Skin epidermis (tissue), 12 donors: Measurements from ENCODE around the gene MKLN1.
"Not testable (repeated sequence)": the region's sequence is repeated elsewhere in the genome, so short reads cannot be mapped to it uniquely, and the experiment has no call there.

Experiments used
- H3K27ac ChIP-seq, 21 experiments: fragments of 200-600 bp; sonication (generic) in 11 of 21; one replicate each; pipeline ENCODE4 v1.5.0; 2020; ENCODE audit warnings: mild to moderate bottlenecking in 3 of 21, inconsistent platforms in 2 of 21, moderate library complexity in 2 of 21
- H3K4me3 ChIP-seq, 7 experiments: fragments of 200-600 bp; sonication (generic) in 2 of 7; one replicate each; pipeline ENCODE4 v1.5.0; 2020; ENCODE audit warnings: inconsistent platforms in 2 of 7, mild to moderate bottlenecking in 2 of 7, moderate library complexity in 1 of 7

Gene MKLN1

DNA sequence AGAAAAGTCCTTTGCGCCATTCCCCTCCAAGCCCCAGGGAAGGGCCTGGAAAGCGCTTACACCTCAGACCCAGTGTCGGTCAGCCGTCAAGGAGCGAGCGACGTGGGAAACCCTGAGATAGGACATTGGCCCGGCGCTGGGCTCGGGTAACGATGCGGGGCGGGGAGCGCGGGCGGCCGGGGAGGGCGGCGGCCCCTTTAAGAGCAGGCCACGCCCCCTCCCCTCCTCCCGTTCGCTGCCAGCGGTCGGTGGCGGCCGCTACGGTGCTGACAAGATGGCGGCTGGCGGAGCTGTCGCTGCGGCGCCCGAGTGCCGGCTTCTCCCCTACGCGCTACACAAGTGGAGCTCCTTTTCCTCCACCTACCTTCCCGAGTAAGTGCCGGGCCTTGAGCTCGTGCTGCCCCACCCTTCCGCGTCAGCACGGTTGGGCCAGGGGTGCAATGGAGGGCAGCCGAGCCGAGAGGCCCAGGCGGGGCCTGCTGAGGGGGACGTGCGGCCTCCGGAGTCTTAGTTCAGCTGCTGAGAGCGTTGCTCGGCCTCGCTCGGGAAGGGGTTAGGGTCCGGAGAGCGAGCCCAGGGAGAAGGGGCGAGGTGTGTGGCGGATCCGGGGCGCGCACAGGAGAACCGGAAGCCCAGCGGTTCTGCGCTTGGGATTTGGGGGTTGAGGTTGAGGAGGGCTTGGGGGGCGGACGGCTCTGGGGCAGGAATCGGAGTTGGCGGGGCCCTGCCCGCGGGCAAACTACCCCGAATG is at the start of gene MKLN1:
MKLN1 (plus strand) TSS at position 251 of the 751 bp plus-strand sequence; CDS start at position 275, 24 bp downstream.
- H3K4me3 ChIP-seq = peak within 1 kb of the TSS; percentile 63 to 97 (median 83)
- peak within 1 kb of the TSS; percentile 94 to 100 (median 98) for H3K27ac ChIP-seq

DNA sequence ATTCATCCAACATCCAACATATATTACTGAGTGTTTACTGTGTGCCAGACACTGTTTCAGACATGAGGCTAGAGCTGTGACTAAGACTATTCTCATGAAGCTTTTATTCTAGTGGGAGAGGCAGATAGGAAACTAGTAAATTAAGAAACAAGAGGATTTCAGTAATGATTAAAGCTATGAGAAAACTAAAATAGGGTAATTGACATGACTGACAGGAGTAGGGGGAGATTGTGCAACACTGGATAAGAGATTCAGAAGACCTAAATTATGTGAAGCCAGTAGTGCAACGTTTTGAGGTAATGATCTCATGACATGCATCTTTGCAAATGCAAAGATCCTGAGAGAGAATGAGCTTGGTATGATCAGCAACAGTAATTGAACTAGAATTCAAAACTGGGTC is 48.6 kb upstream of the MKLN1 start:
- Histone ChIP-seq H3K4me3 (no peak overlapping the region), H3K27ac (no peak overlapping the region)

DNA sequence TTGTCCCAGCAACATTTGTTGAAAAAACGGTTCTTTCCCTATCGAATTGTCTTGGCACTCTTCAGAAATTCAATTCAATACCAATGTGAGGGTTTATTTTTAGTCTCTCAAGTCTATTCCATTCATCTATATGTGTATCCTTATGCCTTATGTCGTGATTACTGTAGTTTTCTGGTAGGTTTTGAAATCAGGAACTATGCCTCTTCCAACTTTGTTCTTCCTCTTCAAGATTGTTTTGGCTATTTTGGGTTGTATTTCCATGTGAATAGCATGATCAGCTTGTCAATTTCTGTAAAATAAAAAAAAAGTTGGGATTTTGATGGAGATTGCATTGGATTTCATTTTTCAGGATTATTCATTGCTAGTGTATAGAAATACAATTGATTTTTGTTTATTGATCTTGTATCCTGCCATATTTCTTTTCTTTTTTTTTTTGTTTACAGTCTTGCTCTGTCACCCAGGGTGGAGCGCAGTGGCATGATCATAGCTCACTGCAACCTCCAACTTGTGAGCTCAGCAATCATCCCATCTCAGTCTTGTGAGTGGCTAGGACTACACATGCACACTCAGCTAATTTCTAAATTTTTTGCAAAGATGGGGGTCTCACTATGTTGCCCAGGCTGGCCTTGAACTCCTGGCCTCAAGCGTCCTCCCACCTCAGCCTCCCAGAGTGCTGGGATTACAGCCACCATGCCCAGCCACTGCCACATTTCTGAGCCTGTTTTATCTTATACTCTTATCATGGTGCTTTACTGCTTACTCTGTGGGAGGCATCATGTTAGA is 46.2 kb upstream of the MKLN1 start:
- Histone ChIP-seq H3K4me3 (no peak overlapping the region), H3K27ac (no peak overlapping the region)

DNA sequence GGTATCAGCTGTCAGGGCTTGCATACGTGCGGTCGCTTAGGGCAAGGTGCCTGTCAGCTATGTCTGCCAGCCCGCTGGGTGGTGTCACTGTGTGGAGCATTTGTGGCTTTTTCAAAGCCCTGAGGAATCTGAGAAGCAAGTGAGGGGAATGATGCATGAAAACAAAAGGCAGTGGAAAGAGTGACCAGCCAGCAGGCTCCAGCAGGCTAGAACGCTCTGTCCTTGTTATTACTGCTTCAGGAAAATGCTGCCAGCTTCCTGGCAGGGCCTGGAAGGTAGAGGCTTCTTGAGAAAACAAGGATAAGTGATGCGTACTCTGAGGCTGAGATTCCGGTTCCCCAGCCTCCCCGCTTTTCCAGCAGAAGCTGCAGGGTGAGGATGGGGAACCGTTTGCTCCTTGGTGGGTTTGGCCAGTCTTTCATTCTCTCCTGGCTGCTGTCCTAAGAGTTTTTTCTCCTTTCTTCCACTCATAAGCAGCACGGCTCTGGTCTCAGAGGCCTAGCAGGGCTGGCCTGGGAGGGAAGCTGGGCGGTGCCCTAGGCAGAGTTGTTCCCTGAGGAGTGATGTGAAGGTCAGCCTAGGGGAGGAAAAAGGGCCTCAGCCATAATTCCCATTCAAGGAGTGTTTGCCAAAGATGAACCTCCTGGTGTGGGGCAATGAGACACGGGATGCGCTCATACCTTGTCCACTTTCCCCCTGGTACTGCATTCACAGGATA is 42.8 kb upstream of the MKLN1 start:
- peak overlapping the region in 9 of 21 experiments; percentile 5 to 82 (median 65) for H3K27ac ChIP-seq
- H3K4me3 ChIP-seq = no peak overlapping the region

DNA sequence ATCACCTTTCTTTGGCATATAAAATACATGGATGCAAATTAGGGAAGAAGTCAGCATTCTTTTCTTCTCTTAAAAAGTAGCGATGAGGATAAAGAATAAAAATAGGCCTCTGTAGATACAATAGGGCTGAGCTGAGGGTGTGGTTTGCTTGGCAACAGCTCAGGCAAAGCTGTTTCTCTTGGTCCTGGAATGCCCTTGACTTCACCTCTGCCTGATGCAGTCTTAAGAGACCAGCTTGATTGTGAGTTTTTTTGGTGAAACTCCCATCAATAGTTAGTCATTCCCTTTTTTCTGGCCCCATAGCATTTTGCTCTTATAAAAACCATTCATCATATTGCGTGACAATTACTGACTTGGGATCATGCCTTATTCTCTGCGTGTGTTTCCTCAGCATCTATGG is 42.1 kb upstream of the MKLN1 start:
- H3K27ac ChIP-seq = peak overlapping the region in 8 of 21 experiments; percentile 38 to 82 (median 70)
- no peak overlapping the region for H3K4me3 ChIP-seq

DNA sequence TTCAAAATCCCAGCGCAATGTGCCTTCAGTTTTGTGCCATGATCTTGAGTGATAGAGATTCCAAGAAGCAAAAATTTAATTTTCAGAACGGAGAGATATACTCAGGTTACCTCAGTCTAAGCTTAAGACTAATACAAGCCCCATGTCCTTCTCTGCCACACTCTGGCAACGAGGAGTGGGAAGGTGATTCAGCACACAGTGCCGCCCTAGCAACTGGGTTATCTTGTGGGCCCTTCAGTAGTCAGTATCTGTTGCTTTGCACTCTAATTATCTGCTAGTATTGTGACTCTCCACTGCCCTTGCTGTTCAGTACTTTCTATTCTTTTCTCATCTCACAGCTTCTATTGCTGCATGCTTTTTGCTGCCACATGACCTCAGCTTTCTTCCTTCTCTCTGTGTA is 39.2 kb upstream of the MKLN1 start:
- Histone ChIP-seq H3K4me3 (no peak overlapping the region), H3K27ac (no peak overlapping the region)

DNA sequence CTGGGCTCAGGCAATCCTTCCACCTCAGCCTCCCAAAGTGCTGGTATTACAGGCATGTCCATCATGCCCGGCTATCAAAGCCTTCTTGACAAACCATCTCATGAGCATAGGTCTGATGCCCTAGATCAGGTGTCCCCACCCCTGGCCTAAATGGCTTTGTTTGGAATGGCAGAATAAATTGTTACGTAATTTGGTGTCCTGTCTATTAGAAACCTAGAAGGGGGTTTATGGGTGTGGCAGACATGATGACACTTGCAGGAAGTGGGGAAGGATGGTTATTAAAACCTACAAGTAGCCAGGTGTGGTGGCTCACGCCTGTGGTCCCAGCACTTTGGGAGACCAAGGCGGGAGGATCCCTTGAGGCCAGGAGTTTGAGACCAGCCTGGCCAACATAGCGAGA is 38.6 kb upstream of the MKLN1 start:
- H3K27ac ChIP-seq = no peak overlapping the region

DNA sequence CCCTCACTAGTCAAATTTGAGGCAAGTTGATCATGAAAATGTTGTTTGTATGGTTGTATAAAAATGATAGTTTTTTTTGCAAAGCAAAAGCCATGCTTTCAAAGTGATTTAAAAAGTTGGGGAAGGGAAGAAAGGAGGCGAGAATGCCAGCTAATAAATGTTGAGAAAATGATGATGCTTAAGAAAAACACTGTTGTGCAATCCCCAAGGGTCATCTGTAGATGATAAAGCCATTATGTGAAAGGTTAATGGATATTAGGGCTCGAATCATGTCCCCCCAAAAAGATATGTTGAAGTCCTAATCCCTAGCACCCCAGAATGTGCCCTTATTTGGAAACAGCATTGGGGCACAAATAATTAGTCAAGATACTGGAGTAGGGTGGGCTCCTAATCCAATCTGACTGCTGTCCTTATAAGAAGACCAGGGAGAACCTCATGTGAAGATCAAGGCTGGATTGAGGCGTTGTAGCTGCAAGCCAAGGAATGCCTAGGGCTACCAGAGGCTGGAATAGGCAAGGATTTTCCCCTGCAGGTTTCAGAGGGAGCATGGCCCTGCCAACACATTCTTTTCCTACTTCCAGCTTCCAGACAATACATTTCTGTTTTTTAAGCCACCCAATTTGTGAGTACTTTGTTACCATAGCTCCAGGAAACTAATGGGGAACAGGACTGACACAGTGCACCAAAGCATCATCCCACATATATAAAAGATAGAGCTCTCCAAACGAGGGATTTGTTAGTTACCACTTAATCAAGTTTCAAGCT is 35.4 kb upstream of the MKLN1 start:
- H3K4me3 ChIP-seq = no peak overlapping the region
- no peak overlapping the region for H3K27ac ChIP-seq

More for the DNA sequence above, 38.6 kb upstream of the MKLN1 start:
- H3K4me3 ChIP-seq = no peak overlapping the region

DNA sequence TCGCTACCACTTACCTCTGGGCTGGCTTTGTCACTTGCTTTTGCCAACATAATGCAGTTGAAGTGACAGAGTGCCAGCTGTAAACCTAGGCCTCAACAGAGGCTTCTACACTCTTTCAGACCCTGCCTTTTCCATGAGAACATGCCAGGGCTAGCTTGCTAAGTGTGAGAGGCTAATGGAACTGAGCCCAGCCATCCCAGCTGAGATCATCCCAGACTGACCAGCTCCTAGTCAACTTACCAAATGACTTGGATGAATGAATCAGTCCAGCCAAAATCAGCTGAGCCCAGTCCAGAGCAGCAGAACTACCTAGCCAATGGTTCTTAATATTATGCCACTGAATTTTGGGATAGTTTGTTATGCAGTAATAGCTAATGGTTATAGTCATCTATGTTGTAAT is 34.7 kb upstream of the MKLN1 start:
- Histone ChIP-seq H3K27ac (no peak overlapping the region), H3K4me3 (no peak overlapping the region)

DNA sequence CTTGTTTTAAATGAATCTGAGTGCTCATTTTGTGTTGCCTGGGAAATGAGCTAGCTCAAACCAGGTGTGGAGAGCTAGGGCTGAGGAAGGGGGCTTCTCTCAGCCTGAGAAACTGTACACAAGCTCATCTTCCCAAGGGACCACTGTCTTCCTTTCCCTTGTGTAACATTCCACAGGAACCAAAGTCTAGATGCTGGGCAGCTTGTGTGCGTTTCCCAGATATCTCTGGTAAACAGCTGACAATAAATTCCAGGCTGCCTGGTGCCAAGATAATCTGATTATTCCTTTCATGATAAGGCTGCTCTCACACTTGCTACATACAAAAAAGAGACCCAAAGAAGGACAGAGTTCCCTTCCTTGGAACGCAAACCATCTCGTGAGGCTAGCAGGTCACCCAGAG is 33.1 kb upstream of the MKLN1 start:
- Histone ChIP-seq H3K4me3 (no peak overlapping the region), H3K27ac (no peak overlapping the region)

DNA sequence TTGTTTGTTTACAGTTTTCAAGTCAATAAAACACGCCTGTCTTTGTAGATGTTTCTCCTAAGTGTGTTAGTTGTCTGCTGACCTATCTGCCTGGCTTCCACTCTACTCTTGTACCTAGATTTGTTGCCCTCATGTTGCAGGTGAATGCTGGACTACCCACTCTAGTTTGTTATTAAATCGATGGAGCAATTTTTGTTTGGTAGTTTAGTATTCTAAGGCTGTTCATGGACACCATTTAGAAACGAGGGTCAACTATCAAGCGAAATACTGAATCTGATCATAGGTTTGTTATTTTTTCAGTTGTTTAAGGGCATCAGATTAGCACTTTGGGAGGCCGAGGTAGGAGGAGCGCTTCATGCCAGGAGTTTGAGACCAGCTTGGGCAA is 29.1 kb upstream of the MKLN1 start:
- H3K4me3 ChIP-seq = no peak overlapping the region
- peak overlapping the region in 2 of 21 experiments; percentile 31 to 52 for H3K27ac ChIP-seq

DNA sequence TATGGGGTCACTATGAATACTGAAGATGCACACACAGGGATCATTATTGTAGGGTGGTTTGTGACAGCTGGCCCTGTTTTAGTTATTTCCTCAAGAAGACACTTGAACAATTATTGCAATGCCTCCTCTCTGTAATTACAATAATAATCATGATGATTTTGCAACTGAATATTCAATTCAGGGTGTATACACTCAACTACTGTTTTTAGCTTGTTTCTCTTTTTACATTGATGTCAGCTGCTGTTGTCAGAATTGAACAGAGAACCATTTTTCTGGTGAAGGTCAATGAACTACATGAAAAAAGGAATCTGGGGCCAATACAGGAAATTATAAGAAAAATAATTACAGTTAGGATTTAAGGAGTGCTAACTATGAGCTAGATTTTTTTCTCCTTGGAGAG is 28.6 kb upstream of the MKLN1 start:
- Histone ChIP-seq H3K27ac (peak overlapping the region in 2 of 21 experiments; percentile 31 to 52), H3K4me3 (no peak overlapping the region)

DNA sequence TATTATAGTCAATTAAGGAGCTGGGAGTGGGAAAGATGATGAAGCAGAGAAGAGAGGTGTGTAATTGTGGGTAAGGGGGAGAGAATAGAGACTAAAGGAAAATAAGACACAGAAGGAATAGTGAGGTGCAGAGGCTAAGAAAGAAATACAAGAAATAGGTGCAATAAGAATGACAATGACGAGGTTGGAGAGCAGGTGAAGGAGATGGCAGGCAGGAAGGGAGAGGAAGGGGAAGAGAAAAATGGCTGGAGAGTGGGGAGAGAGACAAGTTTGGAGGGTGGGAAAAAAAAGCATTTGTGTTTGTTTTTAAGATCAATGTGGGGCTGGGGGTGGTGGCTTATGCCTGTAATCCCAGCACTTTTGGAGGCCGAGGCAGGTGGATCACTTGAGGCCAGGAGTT is 27.6 kb upstream of the MKLN1 start:
- H3K27ac ChIP-seq = no peak overlapping the region
- no peak overlapping the region for H3K4me3 ChIP-seq

DNA sequence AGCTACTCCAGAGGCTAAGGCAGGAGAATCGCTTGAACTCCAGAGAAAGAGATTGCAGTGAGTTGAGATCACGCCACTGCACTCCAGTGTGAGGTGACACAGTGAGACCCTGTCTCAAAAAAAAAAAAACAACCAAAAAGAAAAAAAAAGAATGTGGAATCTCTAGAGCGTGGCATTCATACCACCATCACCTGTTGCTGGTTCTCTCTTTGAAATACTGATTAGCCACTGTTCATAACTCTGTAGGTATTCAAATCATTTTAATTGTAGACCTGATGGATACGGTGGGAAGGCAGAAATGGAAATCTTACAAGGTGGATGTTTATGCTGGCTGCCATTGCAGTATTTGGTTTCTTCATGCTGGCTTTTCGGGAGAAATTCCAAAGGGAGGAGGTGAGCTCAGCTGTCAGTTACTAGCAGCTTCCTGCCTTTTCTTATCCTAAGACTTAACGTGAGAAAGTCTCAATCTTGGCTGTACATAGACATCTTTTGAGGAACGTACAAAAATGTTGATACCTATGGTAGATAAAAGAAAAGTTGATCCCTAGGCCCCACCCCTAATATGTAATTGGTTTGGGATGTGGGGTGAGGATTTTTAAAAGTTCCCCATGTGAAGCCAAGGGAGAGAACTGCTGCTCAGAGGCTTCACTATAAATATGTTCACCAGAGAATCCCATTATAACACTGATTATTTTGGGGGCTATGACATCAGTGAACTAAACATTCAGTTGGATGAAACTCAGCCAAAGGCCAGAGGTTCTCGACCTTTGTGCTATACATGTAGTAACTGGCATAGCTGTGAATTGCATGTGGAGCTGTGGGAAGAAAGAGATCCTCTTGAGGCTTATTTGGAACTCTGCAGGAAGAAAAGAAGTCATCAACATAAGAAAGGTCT is 26.9 kb upstream of the MKLN1 start:
- Histone ChIP-seq H3K4me3 (no peak overlapping the region), H3K27ac (peak overlapping the region in 2 of 21 experiments; percentile 38 to 55)

DNA sequence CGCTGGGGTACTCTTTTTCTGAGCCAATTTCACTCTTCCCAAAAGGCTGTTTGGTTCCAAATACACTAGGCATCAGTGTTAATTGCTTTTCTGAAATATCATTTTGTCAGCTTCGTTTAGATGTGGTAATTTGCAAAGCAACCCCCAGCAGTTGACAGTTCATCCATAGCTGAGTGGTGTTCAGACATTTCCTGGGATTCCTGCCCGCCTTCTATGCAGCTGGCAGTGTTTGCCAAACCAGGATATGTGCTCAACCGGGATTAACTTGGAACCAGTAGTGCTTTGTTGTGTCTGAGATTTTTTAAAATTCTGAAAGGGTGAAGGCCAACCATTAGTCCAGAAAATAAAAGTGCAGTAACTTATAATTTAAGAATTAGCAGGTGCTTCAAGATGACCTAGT is 25.2 kb upstream of the MKLN1 start:
- H3K4me3 ChIP-seq = no peak overlapping the region
- H3K27ac ChIP-seq = no peak overlapping the region

DNA sequence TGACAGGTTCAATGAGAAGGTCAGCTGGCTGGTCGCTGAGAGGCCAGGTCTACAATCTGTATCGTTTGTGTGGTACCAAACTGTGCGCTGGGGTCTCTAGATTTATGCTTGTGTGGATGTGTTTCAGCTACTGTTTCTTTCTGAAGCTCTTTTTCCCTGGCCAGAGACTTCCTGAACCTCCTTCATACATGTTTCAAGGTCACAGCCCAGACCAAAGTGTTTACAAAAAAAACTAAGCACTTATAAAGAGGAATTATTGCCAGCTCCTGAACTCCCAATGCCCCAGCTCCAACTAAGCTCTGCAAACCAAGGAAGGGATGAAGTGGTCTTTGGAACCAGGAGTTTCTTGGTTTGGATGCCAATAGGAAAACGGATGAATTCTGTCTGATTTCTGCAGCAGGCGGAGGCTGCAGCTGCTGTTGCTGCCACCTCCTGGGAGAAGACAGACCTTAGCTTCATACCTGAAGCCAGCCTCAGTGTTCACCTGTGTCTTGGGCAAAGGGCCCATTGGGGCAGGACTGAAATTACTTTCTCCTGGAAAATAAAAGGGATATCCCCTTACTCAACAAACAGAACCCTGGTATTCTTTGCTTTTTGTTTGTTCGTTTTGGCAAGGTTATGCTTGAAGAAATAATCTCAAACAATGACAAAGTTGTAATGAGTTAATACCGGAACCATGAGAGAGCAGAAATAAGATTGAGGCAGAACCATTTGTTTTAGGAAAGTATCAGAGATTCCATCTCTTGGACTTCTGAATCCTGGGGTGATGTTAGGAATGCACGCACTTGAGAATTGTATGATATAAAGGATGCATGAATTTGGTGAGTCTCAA is 24.6 kb upstream of the MKLN1 start:
- H3K27ac ChIP-seq = no peak overlapping the region
- H3K4me3 ChIP-seq = no peak overlapping the region

DNA sequence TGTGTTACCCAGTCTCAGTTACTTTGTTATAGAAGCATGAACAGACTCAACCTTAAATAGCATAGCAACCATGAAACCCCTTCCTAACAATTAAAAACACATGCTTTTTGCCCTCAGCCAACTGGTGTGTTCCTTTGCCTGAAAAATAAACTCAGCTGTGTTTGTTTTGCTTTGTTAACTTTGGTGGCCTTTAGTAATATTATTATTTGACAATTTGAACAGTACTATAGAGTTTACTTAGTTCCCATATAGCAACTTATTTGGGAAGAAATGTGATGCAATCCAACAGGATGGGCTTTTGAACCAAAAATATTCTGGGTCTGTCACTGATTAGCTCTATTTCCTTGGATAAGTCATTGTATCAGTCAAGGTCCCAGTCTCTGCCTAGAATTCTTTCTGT is 22.5 kb upstream of the MKLN1 start:
- Histone ChIP-seq H3K27ac (no peak overlapping the region), H3K4me3 (no peak overlapping the region)

DNA sequence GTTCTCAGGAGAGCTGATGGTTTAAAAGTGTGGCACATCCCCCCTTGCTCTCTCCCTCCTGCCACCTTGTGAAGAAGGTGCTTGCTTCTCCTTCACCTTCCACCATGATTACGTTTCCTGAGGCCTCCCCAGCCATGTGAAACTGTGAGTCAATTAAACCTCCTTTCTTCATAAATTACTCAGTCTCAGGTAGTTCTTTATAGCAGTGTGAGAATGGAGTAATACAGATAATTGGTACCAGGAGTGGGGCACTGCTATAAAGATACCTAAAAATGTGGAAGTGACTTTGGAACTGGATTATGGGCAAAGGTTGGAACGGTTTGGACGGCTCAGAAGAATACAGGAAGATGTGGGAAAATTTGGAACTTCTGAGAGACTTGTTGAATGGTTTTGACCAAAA is 21.6 kb upstream of the MKLN1 start:
- H3K4me3 ChIP-seq, H3K27ac ChIP-seq: not testable (repeated sequence)
